ENCODE measurements around the gene THRB. TPM values are rescaled to one million over a fixed set of nuclear protein-coding genes. Genes with fewer than 3 reads are reported as not detected.

Gene THRB
- polyA plus RNA-seq, 1 of the 3 experiments (the other 2 are of a cell fraction) = 0.02 TPM

DNA sequence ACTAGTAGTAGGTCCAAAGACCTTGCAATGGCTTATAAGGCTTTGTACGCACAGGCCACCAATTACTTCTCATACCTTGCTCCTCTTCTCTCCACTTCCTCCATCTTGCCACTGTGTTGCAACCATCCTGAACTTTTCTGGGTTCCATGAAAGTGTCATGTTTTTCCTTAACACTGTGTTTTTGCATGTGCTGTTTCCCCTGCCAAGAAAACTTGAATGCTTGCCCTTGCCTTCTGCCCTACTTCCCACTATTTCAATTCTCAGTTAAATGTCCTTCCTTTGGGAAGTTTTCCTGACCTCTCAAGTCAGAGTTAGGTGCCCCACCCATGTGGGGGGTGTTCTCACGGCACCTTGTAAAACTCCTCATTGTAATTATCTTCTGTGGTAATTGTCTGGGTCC, 182.8 kb downstream of the THRB start:
- H3K36me3 ChIP-seq (replicated peaks in 1 of 2; ENCODE audit: control insufficient read depth in 1 of 2, insufficient read depth in 2 of 2, low read length in 1 of 2) = no peaks in the 10 kb centered on the region
- TF ChIP-seq JUND (IDR thresholded peaks at IDR 0.05) (no peak), GATA2 (CRISPR knock-in tag; IDR thresholded peaks at IDR 0.05) (no peak), MEF2A (IDR thresholded peaks at IDR 0.05; ENCODE audit: borderline replicate concordance, low read depth) (no peak), ELF1 (IDR thresholded peaks at IDR 0.05) (no peak), EP300 (IDR thresholded peaks at IDR 0.05; ENCODE audit: borderline replicate concordance in 1 of 2, low read depth in 1 of 2, low read length in 1 of 2) (no peak), RAD21 (IDR thresholded peaks at IDR 0.05; ENCODE audit: low read length) (no peak), TAF1 (IDR thresholded peaks at IDR 0.05; ENCODE audit: borderline replicate concordance, low read depth, low read length) (no peak), FOXM1 (IDR thresholded peaks at IDR 0.05; ENCODE audit: low read depth) (no peak), EZH2phosphoT487 (IDR thresholded peaks at IDR 0.05; ENCODE audit: borderline replicate concordance, low read depth) (no peak), SMC3 (IDR thresholded peaks at IDR 0.05; ENCODE audit: low read depth, low read length) (no peak), POLR2AphosphoS5 (IDR thresholded peaks at IDR 0.05; ENCODE audit: low read depth, low read length) (no peak), TCF12 (IDR thresholded peaks at IDR 0.05) (no peak)
- TF ChIP-seq, protein P1, sequence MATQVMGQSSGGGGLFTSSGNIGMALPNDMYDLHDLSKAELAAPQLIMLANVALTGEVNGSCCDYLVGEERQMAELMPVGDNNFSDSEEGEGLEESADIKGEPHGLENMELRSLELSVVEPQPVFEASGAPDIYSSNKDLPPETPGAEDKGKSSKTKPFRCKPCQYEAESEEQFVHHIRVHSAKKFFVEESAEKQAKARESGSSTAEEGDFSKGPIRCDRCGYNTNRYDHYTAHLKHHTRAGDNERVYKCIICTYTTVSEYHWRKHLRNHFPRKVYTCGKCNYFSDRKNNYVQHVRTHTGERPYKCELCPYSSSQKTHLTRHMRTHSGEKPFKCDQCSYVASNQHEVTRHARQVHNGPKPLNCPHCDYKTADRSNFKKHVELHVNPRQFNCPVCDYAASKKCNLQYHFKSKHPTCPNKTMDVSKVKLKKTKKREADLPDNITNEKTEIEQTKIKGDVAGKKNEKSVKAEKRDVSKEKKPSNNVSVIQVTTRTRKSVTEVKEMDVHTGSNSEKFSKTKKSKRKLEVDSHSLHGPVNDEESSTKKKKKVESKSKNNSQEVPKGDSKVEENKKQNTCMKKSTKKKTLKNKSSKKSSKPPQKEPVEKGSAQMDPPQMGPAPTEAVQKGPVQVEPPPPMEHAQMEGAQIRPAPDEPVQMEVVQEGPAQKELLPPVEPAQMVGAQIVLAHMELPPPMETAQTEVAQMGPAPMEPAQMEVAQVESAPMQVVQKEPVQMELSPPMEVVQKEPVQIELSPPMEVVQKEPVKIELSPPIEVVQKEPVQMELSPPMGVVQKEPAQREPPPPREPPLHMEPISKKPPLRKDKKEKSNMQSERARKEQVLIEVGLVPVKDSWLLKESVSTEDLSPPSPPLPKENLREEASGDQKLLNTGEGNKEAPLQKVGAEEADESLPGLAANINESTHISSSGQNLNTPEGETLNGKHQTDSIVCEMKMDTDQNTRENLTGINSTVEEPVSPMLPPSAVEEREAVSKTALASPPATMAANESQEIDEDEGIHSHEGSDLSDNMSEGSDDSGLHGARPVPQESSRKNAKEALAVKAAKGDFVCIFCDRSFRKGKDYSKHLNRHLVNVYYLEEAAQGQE (IDR thresholded peaks at IDR 0.05; ENCODE audit: low read depth, low read length) = no peak
- TF ChIP-seq, protein P2, sequence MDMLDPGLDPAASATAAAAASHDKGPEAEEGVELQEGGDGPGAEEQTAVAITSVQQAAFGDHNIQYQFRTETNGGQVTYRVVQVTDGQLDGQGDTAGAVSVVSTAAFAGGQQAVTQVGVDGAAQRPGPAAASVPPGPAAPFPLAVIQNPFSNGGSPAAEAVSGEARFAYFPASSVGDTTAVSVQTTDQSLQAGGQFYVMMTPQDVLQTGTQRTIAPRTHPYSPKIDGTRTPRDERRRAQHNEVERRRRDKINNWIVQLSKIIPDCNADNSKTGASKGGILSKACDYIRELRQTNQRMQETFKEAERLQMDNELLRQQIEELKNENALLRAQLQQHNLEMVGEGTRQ (IDR thresholded peaks at IDR 0.05; ENCODE audit: borderline replicate concordance, low read depth, low read length) = no peak
- no peaks in the 10 kb centered on the region for H3K79me2 ChIP-seq (ENCODE audit: insufficient read depth)
- no peak overlapping the region for H3K4me2 ChIP-seq
- H3F3A ChIP-seq (replicated peaks; ENCODE audit: insufficient read depth) = no peaks in the 10 kb centered on the region
- H3K9me2 ChIP-seq = no peaks in the 10 kb centered on the region
- no peak overlapping the region for H3K27ac ChIP-seq (ENCODE audit: low read depth in 2 of 2, low read length in 1 of 2)
- H4K20me1 ChIP-seq (ENCODE audit: insufficient read depth) = no peaks in the 10 kb centered on the region
- WGBS (ENCODE audit: low lambda C conversion rate) = 69% methylated on average over 2 of the region's 2 CpGs
- no peaks in the 10 kb centered on the region for H3K27me3 ChIP-seq (ENCODE audit: insufficient read depth)
- H3K4me1 ChIP-seq (ENCODE audit: control insufficient read depth in 1 of 2, insufficient read depth in 2 of 2, low read depth in 1 of 2, low read length in 1 of 2) = no peaks in the 10 kb centered on the region
- no peak overlapping the region for H2AFZ ChIP-seq (ENCODE audit: low read depth)
- POLR2A ChIA-PET = no interaction called here
- no peak for DNase-seq
- CTCF ChIA-PET = no interaction called here
- no peaks in the 10 kb centered on the region for H3K9me3 ChIP-seq
- no peak overlapping the region for H3K4me3 ChIP-seq (ENCODE audit: low read depth in 2 of 2, low read length in 1 of 2)
- no peak overlapping the region for H3K9ac ChIP-seq

DNA sequence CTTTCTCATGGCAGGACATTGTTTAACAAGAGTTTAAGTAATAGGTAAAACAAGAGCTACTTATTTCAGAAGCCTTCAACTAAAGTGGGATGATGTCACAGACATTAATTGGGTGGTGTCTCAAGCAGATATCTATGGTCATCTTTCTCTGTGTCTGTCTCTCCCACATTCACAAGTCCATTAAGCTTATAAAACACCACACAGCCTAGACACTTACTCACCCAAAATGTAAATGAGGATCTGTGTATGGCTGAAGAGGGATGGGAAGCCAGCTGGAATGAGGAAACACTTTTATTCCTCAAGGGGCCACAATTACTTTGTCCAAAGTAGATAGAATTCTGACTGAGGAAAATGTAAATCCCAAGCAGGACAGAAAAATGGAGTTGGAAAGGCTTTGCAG, 183.8 kb downstream of the THRB start:
- no peaks in the 10 kb centered on the region for H3K9me2 ChIP-seq
- H3K27me3 ChIP-seq (ENCODE audit: insufficient read depth) = no peaks in the 10 kb centered on the region
- H3K27ac ChIP-seq (ENCODE audit: low read depth in 2 of 2, low read length in 1 of 2) = no peak overlapping the region
- no peak for DNase-seq
- POLR2A ChIA-PET = no interaction called here
- H3K9me3 ChIP-seq = no peaks in the 10 kb centered on the region
- H3K4me2 ChIP-seq = no peak overlapping the region
- no peaks in the 10 kb centered on the region for H3K79me2 ChIP-seq (ENCODE audit: insufficient read depth)
- no peak overlapping the region for H3K4me3 ChIP-seq (ENCODE audit: low read depth in 2 of 2, low read length in 1 of 2)
- no peak overlapping the region for H2AFZ ChIP-seq (ENCODE audit: low read depth)
- no peak overlapping the region for H3K9ac ChIP-seq
- CTCF ChIA-PET = no interaction called here
- H3F3A ChIP-seq (replicated peaks; ENCODE audit: insufficient read depth) = no peaks in the 10 kb centered on the region
- H3K4me1 ChIP-seq (ENCODE audit: control insufficient read depth in 1 of 2, insufficient read depth in 2 of 2, low read depth in 1 of 2, low read length in 1 of 2) = no peaks in the 10 kb centered on the region
- H4K20me1 ChIP-seq (ENCODE audit: insufficient read depth) = no peaks in the 10 kb centered on the region
- H3K36me3 ChIP-seq (replicated peaks in 1 of 2; ENCODE audit: control insufficient read depth in 1 of 2, insufficient read depth in 2 of 2, low read length in 1 of 2) = no peaks in the 10 kb centered on the region
- TF ChIP-seq NRF1 (IDR thresholded peaks at IDR 0.05; ENCODE audit: low read depth, low read length) (no peak), JUND (IDR thresholded peaks at IDR 0.05) (no peak), YY1 (IDR thresholded peaks at IDR 0.05; ENCODE audit: low read depth) (no peak), CHD2 (IDR thresholded peaks at IDR 0.05; ENCODE audit: low read length, partially characterized antibody) (no peak), GABPA (IDR thresholded peaks at IDR 0.05; ENCODE audit: low read depth) (no peak), FOXJ3 (CRISPR knock-in tag; IDR thresholded peaks at IDR 0.05) (no peak), EP300 (IDR thresholded peaks at IDR 0.05; ENCODE audit: borderline replicate concordance in 1 of 2, low read depth in 1 of 2, low read length in 1 of 2) (no peak), FOSL2 (IDR thresholded peaks at IDR 0.05; ENCODE audit: borderline replicate concordance, low read depth) (no peak), MEF2A (IDR thresholded peaks at IDR 0.05; ENCODE audit: borderline replicate concordance, low read depth) (no peak), NFIC (IDR thresholded peaks at IDR 0.05; ENCODE audit: borderline replicate concordance) (no peak), TEAD4 (IDR thresholded peaks at IDR 0.05; ENCODE audit: borderline replicate concordance, insufficient read depth) (no peak), RFX5 (IDR thresholded peaks at IDR 0.05; ENCODE audit: low read length) (no peak), MXI1 (IDR thresholded peaks at IDR 0.05; ENCODE audit: low read depth, low read length) (no peak)
- TF ChIP-seq, protein P3, sequence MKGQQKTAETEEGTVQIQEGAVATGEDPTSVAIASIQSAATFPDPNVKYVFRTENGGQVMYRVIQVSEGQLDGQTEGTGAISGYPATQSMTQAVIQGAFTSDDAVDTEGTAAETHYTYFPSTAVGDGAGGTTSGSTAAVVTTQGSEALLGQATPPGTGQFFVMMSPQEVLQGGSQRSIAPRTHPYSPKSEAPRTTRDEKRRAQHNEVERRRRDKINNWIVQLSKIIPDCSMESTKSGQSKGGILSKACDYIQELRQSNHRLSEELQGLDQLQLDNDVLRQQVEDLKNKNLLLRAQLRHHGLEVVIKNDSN (IDR thresholded peaks at IDR 0.05; ENCODE audit: borderline replicate concordance, low read depth) = no peak
- TF ChIP-seq, protein P2 (IDR thresholded peaks at IDR 0.05; ENCODE audit: borderline replicate concordance, low read depth, low read length) = no peak
